Dendritic cell treated with granulocyte-macrophage colony-stimulating factor and Interleukin-4, amounts not matched to agents 40 ng/mL and 50 ng/mL, for 4 days (primary cell): Measurements from ENCODE around the gene CPEB3.
"Not testable (repeated sequence)": the region's sequence is repeated elsewhere in the genome, so short reads cannot be mapped to it uniquely, and the experiment has no call there.

Experiments used
- H3K27ac Mint-ChIP-seq: one replicate; pipeline ENCODE4 v1.8.0; 2022; ENCODE audit warnings: mild to moderate bottlenecking, mixed read lengths
- H3K27me3 Mint-ChIP-seq: one replicate; pipeline ENCODE4 v1.8.0; 2022; ENCODE audit warnings: mild to moderate bottlenecking, mixed read lengths
- H3K36me3 Mint-ChIP-seq: one replicate; pipeline ENCODE4 v1.8.0; 2022; ENCODE audit warnings: low read depth, mixed read lengths
- H3K4me1 Mint-ChIP-seq: one replicate; pipeline ENCODE4 v1.8.0; 2022; ENCODE audit warnings: low read depth, mixed read lengths
- H3K4me3 Mint-ChIP-seq: one replicate; pipeline ENCODE4 v1.8.0; 2022; ENCODE audit warnings: mild to moderate bottlenecking, moderate library complexity, mixed read lengths
- H3K9me3 Mint-ChIP-seq: one replicate; pipeline ENCODE4 v1.8.0; 2022; ENCODE audit warnings: mixed read lengths
- intact Hi-C: fragments of 100-400 bp; cut with micrococcal nuclease; formaldehyde crosslinking; loops from one replicate; pipeline ENCODE4 v1.15.0; 2022

CPEB3 gene

DNA sequence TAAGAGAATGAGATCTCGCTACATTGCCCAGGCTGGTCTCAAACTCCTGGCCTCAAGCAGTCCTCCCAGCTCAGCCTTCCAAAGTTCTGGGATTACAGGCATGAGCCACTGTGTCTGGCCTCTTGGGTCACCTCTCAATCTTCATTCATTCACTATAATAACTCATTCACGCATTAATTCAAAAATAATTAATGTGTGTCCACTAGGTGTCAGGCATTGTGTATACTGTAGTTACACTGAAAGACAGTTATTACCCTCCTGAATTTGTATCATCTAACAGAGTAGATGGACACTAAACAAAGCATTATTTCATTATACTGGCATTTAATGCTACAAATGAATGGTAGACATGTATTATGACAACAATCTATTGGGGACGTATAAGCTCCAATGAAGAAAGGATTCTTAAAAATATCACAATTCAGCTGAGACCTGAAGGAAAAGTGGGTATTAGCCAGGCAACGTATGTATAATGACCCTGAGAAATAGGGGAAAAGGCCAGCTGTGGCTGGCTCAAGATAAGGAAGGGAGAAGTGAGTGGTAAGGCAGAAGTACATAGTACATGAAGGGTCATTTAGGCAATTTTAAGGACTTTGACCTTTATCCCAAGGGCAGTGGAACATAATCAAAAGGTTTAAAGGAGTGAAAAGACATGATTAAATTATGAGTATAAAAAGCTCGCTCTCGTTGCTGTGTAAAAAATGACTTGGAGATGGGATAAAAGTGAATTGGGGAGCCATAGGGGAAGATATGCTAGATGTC, 216.6 kb downstream of the CPEB3 start:
- intact Hi-C loops: no loop called here
- H3K9me3 Mint-ChIP-seq: no peaks in the 10 kb centered on the region
- H3K27me3 Mint-ChIP-seq: no peaks in the 10 kb centered on the region
- peaks cover 45% of the 10 kb centered on the region for H3K36me3 Mint-ChIP-seq
- H3K4me1 Mint-ChIP-seq: peaks cover 11% of the 10 kb centered on the region
- H3K27ac Mint-ChIP-seq: no peak overlapping the region
- no peak overlapping the region for H3K4me3 Mint-ChIP-seq

DNA sequence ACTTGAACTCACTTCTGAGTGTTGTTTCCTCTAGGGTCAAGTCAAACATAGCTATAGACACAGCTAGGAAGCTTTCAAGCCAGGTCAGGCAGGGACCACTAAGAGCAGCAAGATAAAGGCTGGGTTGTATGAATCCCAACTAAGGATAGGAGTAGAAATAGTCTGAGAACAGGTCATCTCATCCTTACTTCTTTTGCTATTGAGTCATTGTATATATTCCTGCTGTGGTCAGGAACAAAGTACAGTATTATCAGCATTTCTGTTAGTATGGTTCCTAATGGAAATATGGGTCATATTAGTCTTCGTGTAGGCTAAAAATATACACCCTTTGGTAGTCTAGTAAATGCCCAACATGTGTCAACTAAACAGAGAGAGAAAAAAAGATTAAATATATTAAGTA, 222.0 kb downstream of the CPEB3 start:
- intact Hi-C loops: no loop called here
- H3K36me3 Mint-ChIP-seq: peaks cover 6% of the 10 kb centered on the region
- H3K4me1 Mint-ChIP-seq: no peaks in the 10 kb centered on the region
- H3K27ac Mint-ChIP-seq: no peak overlapping the region
- H3K27me3 Mint-ChIP-seq: no peaks in the 10 kb centered on the region
- H3K4me3 Mint-ChIP-seq: no peak overlapping the region
- H3K9me3 Mint-ChIP-seq: no peaks in the 10 kb centered on the region

GRCh38 chr10:92066386-92066785, 224.5 kb downstream of the CPEB3 start:
- intact Hi-C loops: no loop called here
- Mint-ChIP-seq H3K27me3 (no peaks in the 10 kb centered on the region), H3K4me3 (no peak overlapping the region)

DNA sequence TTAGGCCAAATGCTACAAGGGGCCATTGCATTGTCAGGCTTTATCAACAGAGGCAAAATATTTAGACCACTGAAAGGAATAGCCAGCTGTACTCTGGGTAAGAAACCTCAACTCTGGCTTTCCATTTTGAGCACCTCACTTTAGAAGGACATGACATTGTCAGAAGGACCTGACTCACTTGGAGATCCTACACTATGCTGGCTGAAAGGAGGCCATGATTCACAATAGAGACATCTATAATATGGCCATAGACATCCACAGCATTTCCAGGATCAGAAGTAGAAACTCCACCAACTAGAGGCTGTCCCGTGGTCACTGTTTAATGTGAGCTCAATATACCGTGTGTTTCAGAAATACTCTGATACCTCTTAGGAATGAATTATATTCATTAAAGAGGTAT, 226.4 kb downstream of the CPEB3 start:
- intact Hi-C loops: no loop called here
- peaks cover 1% of the 10 kb centered on the region for H3K4me1 Mint-ChIP-seq
- peaks cover 6% of the 10 kb centered on the region for H3K36me3 Mint-ChIP-seq
- no peak overlapping the region for H3K27ac Mint-ChIP-seq
- H3K27me3 Mint-ChIP-seq: no peaks in the 10 kb centered on the region
- H3K4me3 Mint-ChIP-seq: no peak overlapping the region
- no peaks in the 10 kb centered on the region for H3K9me3 Mint-ChIP-seq

More at GRCh38 chr10:92066386-92066785, 224.5 kb downstream of the CPEB3 start:
- Mint-ChIP-seq H3K9me3 (no peaks in the 10 kb centered on the region), H3K36me3 (peaks cover 6% of the 10 kb centered on the region), H3K4me1 (no peaks in the 10 kb centered on the region), H3K27ac (no peak overlapping the region)

- Mint-ChIP-seq H3K36me3 (peaks cover 6% of the 10 kb centered on the region), H3K4me1 (peaks cover 6% of the 10 kb centered on the region), H3K27me3 (no peaks in the 10 kb centered on the region), H3K27ac (no peak overlapping the region), H3K9me3 (no peaks in the 10 kb centered on the region), H3K4me3 (no peak overlapping the region)
- intact Hi-C loops: no loop called here
Observed at GRCh38 chr10:92062273-92062672, 228.6 kb downstream of the CPEB3 start.

- H3K27me3 Mint-ChIP-seq: no peaks in the 10 kb centered on the region
- peaks cover 37% of the 10 kb centered on the region for H3K36me3 Mint-ChIP-seq
- intact Hi-C loops: no loop called here
- peaks cover 6% of the 10 kb centered on the region for H3K4me1 Mint-ChIP-seq
- no peak overlapping the region for H3K4me3 Mint-ChIP-seq
- no peak overlapping the region for H3K27ac Mint-ChIP-seq
- H3K9me3 Mint-ChIP-seq: no peaks in the 10 kb centered on the region
Observed at GRCh38 chr10:92054807-92055206, 236.1 kb downstream of the CPEB3 start.

- intact Hi-C loops: no loop called here
- H3K27me3 Mint-ChIP-seq: no peaks in the 10 kb centered on the region
- H3K4me3 Mint-ChIP-seq: no peak overlapping the region
- peaks cover 45% of the 10 kb centered on the region for H3K36me3 Mint-ChIP-seq
- no peak overlapping the region for H3K27ac Mint-ChIP-seq
- H3K4me1 Mint-ChIP-seq: peaks cover 8% of the 10 kb centered on the region
- no peaks in the 10 kb centered on the region for H3K9me3 Mint-ChIP-seq
Observed at GRCh38 chr10:92052741-92053140, 238.1 kb downstream of the CPEB3 start.

- intact Hi-C loops: no loop called here
- Mint-ChIP-seq H3K9me3 (no peaks in the 10 kb centered on the region), H3K27me3 (no peaks in the 10 kb centered on the region), H3K4me3 (no peak overlapping the region), H3K4me1 (peaks cover 10% of the 10 kb centered on the region), H3K27ac (no peak overlapping the region), H3K36me3 (peaks cover 46% of the 10 kb centered on the region)
Observed at GRCh38 chr10:92052088-92052487, 238.8 kb downstream of the CPEB3 start.

GRCh38 chr10:92047215-92047614, 243.7 kb downstream of the CPEB3 start:
- no peak overlapping the region for H3K27ac Mint-ChIP-seq
- H3K9me3 Mint-ChIP-seq: no peaks in the 10 kb centered on the region
- H3K27me3 Mint-ChIP-seq: no peaks in the 10 kb centered on the region
- peaks cover 32% of the 10 kb centered on the region for H3K36me3 Mint-ChIP-seq
- no peak overlapping the region for H3K4me3 Mint-ChIP-seq
- intact Hi-C loops: no loop called here
- peaks cover 10% of the 10 kb centered on the region for H3K4me1 Mint-ChIP-seq

DNA sequence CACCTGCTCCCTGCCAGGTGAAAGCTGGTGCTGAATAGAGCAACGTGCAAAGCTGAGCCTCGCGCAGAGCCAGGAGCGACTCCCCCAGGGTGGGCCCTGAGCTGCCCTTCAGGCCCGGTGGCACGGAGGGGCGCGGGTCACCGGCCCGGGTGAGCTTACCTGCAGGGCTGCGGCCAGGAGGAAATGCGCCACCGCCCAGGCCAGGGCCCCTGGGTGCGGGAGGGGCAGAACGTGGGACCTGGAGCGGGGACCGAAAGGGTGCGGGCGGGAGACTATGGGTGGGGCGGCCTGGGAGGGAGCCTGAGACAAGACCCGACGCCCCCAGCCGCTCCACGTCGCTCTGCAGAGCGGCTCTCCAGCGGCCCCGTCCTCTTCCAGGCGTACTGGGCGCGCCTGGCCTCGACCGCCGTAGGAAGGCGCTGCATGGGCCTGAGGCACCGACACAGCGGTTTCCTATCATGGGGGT, 245.2 kb downstream of the CPEB3 start:
- peaks cover 10% of the 10 kb centered on the region for H3K4me1 Mint-ChIP-seq
- intact Hi-C loops: no loop called here
- no peak overlapping the region for H3K4me3 Mint-ChIP-seq
- H3K9me3 Mint-ChIP-seq: no peaks in the 10 kb centered on the region
- H3K36me3 Mint-ChIP-seq: peaks cover 22% of the 10 kb centered on the region
- H3K27me3 Mint-ChIP-seq: no peaks in the 10 kb centered on the region
- no peak overlapping the region for H3K27ac Mint-ChIP-seq

DNA sequence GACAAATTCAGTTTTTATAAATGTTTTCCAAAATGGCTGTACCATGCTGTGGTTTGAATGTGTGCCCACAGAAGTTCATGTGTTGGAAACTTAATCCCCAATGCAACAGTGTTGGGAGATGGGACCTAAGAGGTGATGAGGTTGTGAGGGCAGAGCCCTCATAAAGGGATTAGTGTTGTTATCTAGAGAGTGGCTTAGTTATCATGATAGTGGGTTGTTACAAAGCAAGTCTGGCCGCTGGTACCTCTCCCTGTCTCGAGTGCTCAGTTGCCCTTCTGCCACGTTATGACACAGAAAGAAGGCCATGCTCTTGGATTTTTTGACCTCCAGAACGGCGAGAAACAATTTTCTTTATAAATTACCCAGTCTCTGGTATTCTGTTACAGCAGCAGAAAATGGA, 248.3 kb downstream of the CPEB3 start:
- Mint-ChIP-seq H3K4me3 (no peak overlapping the region), H3K4me1 (peaks cover under 1% of the 10 kb centered on the region), H3K27me3 (no peaks in the 10 kb centered on the region), H3K36me3 (peaks cover 15% of the 10 kb centered on the region), H3K9me3 (no peaks in the 10 kb centered on the region), H3K27ac (no peak overlapping the region)
- intact Hi-C loops: no loop called here

GRCh38 chr10:92038949-92039348, 251.9 kb downstream of the CPEB3 start:
- Mint-ChIP-seq H3K4me3 (no peak overlapping the region), H3K27me3 (no peaks in the 10 kb centered on the region), H3K9me3 (no peaks in the 10 kb centered on the region), H3K27ac (no peak overlapping the region), H3K36me3 (peaks cover 26% of the 10 kb centered on the region), H3K4me1 (no peaks in the 10 kb centered on the region)
- intact Hi-C loops: no loop called here

DNA sequence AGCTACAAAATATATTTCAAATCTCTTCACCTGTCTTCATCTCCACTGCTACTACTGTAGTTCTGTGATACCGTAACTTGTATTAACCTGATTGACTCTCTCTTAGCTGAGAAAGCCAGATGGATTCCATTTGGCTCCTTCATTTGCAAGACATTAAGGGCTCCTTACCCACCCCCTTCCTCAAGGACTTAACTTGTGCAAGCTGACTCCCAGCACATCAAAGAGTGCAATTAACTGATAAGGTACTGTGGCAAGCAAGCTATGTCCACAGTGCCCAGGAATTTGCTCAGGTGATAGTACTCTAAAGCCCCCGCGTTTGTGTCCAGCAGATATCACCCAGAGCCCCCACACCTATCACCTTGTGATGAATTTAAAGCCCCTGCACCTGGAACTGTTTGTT, 257.8 kb downstream of the CPEB3 start:
- H3K27ac Mint-ChIP-seq, H3K9me3 Mint-ChIP-seq, intact Hi-C loops, H3K4me1 Mint-ChIP-seq, H3K4me3 Mint-ChIP-seq, H3K27me3 Mint-ChIP-seq: not testable (repeated sequence)
- H3K36me3 Mint-ChIP-seq: peaks cover 67% of the 10 kb centered on the region

GRCh38 chr10:92031580-92031979, 259.3 kb downstream of the CPEB3 start:
- no peak overlapping the region for H3K27ac Mint-ChIP-seq
- H3K4me1 Mint-ChIP-seq: no peaks in the 10 kb centered on the region
- H3K27me3 Mint-ChIP-seq: no peaks in the 10 kb centered on the region
- intact Hi-C loops: no loop called here
- no peaks in the 10 kb centered on the region for H3K9me3 Mint-ChIP-seq
- peaks cover 73% of the 10 kb centered on the region for H3K36me3 Mint-ChIP-seq
- H3K4me3 Mint-ChIP-seq: no peak overlapping the region

- no peaks in the 10 kb centered on the region for H3K9me3 Mint-ChIP-seq
Observed at GRCh38 chr10:92027141-92027540, 263.7 kb downstream of the CPEB3 start.

More at GRCh38 chr10:92027141-92027540, 263.7 kb downstream of the CPEB3 start:
- Mint-ChIP-seq H3K4me1 (no peaks in the 10 kb centered on the region), H3K36me3 (peaks cover 81% of the 10 kb centered on the region), H3K27me3 (no peaks in the 10 kb centered on the region), H3K27ac (no peak overlapping the region), H3K4me3 (no peak overlapping the region)
- intact Hi-C loops: loop anchor here (10.0 kb wide), 1 partner anchor 192 kb away; no protein-coding TSS in a partner anchor
